OCI-M2 (cell line): ENCODE results near the gene ARL1.
"Not testable (repeated sequence)": the region's sequence is repeated elsewhere in the genome, so short reads cannot be mapped to it uniquely, and the experiment has no call there.

Experiments used
- DNase-seq: peaks from one replicate; lab custom pipeline; 2025; ENCODE audit not compliant: unreplicated experiment; lab: John Stamatoyannopoulos, UW

ARL1 gene

DNA sequence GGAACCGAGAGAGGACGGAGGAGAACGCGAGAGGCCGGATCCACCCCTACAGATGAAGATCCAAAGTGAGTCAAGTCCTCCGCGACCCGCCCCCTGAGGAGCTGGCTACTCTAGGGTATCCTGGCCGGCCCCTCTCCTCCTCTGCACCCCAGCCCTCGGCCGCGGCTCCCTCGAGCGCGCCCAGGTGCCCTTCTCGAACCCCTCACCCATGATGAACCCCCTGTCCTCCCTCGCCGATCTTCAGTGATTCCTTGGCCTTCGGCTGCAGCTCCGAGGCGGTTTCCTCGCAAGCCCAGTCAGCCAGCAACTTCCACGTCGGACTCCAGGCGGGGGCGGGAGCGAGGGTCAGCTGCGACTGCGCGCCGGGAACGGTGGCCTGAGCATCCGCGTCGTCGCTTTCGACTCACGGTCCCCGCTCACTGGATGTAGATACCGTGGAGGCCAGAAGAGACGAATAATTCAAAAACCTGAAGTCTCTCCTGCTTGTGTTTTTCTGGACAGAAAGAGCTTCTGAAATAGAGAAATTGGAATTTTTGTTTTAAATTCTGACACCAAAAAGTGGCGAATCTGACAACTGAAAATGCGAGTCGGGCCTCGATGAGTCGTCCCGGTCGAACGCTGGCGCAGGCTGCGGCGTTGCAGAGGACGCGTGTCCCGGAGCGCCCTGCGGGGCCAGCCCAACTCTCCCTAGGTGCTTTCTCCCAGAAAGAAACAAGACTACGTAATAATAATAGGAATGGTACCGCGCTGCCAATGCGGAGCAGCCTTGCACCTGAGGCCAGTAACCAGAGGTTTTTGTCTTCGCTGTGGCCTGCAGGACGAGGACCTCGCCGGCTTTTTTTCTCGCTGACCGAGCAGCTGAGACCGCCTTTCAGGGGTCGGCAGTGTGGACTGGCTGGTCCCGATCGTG, at the start of gene ARL1:
Gene ARL1, minus strand, starts transcription at position 337 of the 910 bp plus-strand sequence. Its CDS starts 127 bp downstream, at position 210.
- DNase-seq = peak; percentile 18

DNA sequence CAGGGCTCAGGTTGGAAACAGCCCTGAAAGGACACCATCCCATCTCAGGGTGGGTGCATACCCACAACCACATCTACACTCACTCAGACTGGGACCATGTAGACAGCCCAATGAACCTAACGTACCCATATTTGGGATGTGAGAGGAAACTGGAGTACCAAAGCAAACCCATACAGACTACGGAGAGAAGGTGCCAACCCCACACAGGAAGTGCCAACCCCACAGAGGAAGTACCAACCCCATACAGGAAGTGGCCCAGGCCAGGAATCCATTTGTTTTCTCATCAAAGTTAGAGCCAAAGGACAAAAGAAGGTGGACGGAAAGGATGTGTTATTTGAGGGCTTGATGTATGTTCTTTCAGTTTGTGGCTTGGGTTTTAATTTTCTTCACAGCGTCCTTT, 48.1 kb upstream of the ARL1 start:
- no peak for DNase-seq

DNA sequence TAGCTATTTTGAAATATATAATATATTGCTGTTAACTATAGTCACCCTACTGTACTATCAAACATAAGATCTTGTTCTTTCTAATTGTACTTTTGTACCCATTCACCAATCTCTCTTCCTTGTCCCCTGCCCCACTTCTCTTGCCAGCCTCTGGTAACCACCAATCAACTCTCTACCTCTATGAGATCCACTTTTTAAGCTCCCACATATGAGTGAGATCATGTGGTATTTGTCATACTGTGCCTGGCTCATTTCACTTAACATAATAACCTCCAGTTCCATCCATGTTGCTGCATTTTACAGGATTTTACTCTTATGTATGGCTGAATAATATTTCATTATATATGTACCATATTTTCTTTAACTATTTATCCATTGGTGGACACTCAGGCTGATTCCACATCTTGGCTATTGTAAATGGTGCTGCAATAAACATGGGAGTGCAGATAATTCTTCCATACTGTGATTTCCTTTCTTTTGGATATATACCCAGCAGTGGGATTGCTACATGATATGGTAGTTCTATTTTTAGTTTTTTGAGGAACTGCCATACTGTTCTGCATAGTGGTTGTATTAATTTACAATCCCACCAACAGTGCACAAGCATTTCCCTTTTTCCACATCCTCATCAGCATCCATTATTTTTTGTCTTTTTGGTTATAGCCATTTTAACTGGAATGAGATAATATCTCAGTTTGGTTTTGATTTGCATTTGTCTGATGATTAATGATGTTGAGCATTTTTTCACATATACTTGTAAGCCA, 34.1 kb upstream of the ARL1 start:
- DNase-seq = no peak

DNA sequence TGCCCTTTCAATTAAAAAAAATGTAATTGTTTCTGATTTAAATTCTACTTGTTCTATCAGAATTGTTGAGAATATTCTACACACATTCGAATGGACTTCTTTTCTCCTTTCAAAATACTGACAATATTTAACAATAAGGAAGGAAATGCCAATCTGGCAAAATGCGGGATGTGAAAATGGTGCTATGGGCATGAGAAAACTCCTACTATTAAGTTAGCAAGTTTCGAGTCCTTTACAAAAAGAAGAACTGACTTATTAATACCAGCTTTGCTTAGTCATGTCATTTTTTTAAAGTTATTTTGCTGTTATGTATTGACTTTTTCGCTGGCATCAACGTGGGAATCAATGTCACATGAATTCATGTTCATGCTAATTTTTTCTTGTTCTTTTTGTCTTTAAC, 31.7 kb upstream of the ARL1 start:
- no peak for DNase-seq

DNA sequence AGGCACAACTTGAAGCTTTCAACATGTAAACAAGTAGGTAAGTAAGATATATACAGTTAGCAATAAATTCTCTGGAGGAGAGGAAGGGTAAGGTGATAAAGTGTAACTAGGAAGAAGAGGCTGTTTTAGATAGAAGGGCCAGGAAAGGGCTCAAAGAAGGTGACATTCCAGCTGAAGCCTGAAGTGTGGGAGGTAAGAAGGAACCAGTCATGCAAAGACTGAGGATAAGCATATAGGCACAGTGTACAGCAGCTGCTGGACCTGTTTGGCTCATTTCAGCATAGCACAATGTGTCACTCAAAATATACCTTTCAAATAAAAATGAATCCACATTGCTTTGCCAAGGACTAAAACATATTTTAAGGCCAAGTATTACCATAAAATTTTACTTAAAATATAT, 28.6 kb upstream of the ARL1 start:
- DNase-seq = no peak

DNA sequence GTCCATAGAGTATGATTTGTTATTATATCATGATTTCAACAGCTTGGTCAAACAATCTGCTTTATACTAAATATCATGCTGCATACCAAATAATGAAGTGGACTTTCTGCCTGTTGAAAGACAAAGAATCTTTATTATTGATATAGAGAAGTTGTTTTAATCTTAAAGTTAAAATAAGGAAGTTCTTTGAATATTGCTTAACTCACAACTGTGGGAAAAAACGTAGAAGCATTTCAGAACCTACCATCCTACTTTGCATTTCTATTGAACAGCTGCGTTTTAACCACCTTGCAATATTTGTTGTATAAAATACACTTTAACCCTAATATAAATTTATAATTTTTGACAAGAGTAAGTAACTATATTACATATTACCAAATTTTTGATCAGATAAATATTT, 22.9 kb upstream of the ARL1 start:
- no peak for DNase-seq

DNA sequence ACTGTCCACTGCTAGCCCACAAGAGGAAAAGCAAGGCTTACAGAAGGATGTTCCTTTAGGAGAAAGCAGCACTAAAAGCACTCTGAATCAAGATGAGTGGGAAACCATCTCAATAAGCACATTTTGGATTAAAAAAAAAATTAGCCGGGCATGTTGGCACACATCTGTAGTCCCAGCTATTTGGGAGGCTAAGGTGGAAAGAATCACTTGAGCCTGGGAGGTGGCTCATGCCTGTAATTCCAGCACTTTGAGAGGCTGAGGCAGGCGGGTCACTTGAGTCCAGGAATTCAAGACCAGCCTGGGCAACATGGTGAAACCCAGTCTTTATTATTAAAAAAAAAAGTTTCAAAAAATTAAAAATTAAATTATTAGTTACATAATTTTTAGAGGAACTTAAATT, 17.0 kb upstream of the ARL1 start:
- no peak for DNase-seq

DNA sequence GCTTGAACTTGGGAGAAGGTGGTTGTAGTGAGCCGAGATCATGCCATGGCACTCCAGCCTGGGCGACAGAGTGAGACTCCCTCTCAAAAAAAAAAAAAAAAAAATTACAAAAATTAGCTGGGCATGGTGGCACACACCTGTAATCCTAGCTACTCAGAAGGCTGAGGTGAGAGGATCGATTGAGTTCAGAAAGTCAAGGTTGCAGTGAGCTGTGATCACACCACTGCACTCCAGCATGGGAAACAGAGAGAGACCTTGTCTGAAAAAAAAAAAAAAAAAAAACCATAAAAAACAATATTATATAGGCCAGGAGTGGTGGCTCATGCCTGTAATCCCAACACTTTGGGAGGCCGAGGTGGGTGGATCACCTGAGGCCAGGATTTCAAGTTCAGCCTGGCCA, 14.5 kb upstream of the ARL1 start:
- not testable (repeated sequence) for DNase-seq

DNA sequence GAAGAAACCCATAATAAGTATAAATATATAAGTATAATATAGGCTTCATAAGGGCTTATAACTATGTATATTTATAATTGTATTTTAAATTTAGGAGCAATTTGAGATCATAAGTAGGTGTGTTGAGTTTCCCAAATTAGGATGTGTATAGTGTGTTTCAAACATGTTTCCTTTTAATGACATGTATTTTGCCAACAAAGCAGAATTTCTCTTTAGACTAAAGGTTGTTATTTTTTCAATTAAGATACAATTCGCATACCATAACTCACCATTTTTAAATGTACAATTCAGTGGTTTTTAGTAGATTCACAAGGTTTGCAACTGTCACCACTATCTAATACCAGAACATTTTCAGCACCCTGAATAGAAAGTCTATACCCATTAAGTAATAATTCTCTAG, 7.7 kb upstream of the ARL1 start:
- no peak for DNase-seq

DNA sequence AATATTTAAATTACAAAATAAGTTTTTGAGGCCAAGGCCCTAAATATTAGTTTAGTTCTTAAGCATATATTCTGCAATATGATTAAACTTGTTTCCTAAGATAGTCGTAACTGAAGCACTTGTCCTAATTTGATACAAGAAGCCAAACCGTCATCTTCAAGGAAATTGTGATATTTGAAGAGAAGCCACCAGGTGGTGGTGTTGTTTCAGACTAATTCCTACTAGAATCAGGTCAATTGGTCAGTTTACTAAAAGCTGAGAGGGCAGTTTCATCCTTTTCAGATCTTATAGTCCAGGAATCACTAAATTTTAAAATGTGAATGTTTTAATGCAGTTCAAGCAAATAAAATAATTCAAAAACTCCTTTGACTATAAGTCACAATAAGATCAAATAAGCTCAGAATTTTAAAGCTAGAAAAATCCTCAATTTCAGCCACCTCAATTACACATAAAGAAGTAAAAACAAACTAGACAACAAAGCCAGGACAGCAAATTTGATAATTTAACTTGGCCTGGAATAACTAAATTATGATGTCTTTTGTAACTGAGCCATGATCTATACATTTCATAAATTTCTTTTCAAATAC, 7.1 kb upstream of the ARL1 start:
- DNase-seq = peak; percentile 34

DNA sequence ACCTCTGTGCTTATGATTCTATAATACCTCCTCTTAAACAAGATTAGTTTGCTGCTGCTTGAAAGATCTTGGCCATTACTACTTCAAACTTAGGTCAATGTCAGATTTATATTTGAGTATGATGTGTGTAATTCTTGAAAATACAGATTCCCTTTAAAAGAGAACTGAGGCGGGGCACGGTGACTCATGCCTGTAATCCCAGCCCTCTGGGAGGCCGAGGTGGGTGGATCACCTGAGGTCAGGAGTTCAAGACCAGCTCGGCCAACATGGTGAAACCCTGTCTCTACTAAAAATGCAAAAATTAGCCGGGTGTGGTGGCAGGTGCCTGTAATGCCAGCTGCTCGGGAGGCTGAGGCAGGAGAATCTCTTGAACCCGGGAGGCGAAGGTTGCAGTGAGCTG, 2.6 kb upstream of the ARL1 start:
- DNase-seq = not testable (repeated sequence)

DNA sequence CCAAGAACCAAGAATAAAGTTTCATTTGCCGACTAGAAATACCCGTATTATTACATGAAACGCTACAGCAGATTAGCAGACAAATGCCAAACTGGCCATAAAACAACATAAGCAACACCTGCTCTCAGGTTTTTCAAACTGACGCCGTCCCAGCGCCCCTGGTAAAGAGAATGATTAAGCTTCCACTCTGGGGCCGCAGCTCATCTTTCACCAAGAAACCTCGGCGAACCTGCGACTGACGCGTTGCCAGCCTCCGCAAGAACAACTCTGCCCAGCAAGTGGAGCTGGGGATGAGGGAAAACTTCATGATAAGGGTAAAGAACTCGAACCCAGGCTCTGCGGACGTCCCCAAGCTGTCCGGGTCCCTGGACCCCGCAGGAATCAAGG, 530 bp downstream of the ARL1 start:
- no peak for DNase-seq

DNA sequence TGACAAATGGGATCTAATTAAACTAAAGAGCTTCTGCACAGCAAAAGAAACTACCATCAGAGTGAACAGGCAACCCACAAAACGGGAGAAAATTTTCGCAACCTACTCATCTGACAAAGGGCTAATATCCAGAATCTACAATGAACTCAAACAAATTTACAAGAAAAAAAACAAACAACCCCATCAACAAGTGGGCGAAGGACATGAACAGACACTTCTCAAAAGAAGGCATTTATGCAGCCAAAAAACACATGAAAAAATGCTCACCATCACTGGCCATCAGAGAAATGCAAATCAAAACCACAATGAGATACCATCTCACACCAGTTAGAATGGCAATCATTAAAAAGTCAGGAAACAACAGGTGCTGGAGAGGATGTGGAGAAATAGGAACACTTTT, 16.4 kb downstream of the ARL1 start:
- not testable (repeated sequence) for DNase-seq

DNA sequence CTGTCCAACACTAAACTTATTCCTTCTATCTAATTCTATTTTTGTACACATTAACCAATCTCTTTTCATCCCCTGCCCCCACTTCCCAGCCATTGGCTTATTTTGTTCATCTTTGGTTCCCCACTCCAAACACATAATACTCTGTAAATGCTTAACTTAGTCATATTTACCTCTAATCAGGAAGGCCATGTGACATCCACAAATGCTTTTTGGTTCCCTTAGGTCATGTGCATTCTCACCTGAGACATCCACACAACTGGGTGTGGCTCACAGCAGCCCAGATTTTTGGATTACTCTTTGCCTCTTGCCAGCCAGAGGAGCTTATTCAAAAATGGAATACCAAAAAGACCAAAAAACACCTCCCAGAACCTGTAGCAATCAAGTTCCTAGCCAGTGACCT, 28.4 kb downstream of the ARL1 start:
- no peak for DNase-seq

DNA sequence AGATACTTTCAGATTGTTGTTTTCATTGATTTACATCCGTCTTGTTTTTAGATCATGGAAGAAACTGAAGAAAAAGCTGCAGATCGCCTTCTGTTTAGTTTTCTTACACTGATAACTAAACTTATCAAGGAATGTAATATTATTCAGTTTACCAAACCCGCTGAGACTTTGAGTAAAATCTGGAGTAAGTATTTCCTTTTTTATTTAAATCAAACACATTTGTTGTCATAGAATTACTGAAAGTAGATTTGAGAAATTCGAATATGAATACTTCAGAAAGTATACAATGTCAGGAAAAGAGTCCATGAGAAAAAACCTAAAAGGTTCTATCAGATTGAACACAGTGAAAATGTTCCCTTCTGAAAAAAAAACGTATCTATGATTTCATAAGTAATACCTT, 32.0 kb downstream of the ARL1 start:
- DNase-seq = no peak

DNA sequence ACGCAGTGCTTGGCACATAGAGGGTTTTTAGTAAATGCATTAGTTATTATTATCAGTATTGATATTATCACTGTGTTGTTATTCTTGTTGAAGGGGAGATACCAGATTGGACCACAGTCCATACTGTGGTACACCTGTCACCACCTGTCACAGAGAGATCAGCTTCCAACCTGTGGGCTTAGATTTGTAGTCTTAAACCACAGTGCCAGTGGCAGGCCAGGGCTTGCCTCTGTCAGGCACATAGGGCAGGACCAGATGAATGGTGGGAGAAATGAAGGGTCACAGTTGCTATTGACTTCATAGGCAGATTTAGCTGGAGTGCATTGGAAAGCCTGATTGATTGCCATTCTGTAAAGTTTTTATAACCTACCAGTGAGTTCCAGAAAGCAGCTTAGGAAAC, 35.1 kb downstream of the ARL1 start:
- DNase-seq = no peak

DNA sequence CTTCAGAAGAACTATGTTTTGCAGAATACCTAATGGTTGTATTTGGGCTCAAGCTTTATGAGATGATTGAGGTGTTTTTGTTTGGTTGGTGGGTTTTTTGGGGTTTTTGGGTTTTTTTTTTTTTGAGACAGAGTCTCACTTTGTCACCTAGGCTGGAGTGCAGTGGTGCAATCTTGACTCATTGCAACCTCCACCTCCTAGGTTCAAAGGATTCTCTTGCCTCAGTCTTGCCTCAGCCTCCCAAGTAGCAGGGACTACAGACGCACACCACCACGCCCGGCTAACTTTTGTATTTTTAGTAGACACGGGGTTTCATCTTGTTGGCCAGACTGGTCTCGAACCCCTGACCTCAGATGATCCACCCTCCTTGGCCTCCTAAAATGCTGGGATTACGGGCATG, 39.6 kb downstream of the ARL1 start:
- no peak for DNase-seq

DNA sequence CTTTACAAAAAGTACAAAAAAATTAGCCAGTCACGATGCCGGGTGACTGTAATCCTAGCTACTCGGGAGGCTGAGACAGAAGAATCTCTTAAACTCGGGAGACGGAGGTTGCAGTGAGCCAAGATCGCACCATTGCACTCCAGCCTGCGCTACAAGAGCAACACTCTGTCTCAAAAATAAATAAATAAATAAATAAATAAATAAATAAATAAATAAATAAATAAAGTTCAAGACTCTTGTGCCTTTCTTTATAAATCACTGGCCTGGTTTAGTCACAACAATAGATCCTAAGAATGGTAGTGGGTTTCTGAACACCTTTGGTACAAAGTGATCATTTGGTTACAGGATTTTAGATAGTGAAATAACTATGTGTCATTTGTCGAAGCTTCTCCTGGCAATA, 46.1 kb downstream of the ARL1 start:
- no peak for DNase-seq

DNA sequence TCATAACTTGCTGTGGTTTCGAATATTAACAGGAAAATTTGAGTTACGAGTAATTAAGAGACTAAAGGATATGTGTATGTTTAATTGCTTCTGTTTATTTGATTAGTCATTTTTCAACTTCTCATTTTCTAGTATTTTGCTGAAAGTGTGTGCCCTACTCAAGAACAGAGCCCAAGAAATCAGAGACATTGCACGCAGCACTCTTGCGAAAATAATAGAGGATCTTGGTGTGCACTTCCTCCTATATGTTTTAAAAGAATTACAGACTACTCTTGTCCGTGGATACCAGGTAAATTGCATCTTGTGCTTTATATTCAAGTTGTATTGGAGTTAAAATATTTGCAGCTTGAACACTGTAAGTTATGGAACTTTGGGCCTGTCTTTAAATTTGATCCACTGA, 50.8 kb downstream of the ARL1 start:
- no peak for DNase-seq

DNA sequence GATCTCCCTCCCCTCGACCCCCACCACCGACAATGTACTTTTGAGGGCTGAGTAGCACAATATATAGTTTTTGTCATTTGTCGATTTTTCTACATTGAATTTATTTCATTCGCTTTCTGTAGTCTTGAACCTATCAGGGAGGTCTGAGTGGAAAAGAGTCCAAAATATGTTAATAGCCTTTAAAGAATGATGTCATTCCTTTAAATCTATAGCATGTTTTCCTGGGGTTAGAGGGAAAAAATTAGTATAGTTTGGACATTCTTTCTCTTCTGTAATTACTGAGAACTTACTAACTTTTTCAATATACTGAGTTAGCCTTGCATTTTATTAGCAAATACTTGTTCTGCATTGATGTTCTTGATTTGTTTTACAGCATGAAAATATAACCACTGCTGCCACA, 55.9 kb downstream of the ARL1 start:
- no peak for DNase-seq

DNA sequence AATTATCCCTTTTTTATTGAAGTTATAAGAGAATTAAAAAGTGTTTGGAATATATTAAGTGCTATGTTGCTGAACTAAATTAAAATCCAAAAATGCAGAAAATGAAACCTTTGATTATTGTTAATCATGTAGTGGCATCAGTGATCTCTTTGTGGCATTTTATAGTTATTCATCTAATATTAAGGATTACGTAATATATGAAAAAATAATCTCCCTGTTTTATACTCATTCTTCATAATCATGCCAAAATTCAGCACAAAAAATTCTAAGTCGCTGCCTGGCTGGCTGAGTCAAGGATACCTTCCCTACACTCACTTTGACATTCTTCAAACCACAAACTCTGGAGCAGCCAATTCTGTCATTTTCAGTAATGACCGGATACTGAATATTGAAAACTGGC, 63.7 kb downstream of the ARL1 start:
- no peak for DNase-seq
